A673 (cell line): Measurements from ENCODE around the gene GRIA1. TPM values are rescaled to one million over a fixed set of nuclear protein-coding genes. Genes with fewer than 3 reads are reported as not detected.

Source experiments
- BruUV-seq: library from RNA; stranded (reverse); fragments of 400-500 nt; replicated peaks from 2 replicates; lab custom pipeline; 2021; lab: Mats Ljungman, UMichigan
- CTCF ChIA-PET: fragments of 300-600 bp; sonication (Branson Sonifier 250); formaldehyde crosslinking; loops from one replicate; lab custom pipeline; 2022; ENCODE audit warnings: antibody characterized with exemption; lab: Charles Lee
- POLR2A ChIA-PET: fragments of 300-600 bp; sonication (Branson Sonifier 250); formaldehyde crosslinking; loops from one replicate; lab custom pipeline; 2022; ENCODE audit warnings: antibody characterized with exemption; ENCODE audit not compliant: low non-redundant PET; lab: Charles Lee
- DNase-seq: peaks from one replicate; pipeline ENCODE4 v3.0.0-alpha.2; 2015; ENCODE audit warnings: low spot score
- H3K27ac ChIP-seq: fragments of 200-600 bp; sonication (generic); 2 replicates; pipeline ENCODE4 v1.5.1; 2016; ENCODE audit warnings: mixed run types, low read depth, mild to moderate bottlenecking, mixed read lengths, antibody characterized with exemption, low read length; ENCODE audit not compliant: poor library complexity, severe bottlenecking
- H3K27me3 ChIP-seq: fragments of 200-600 bp; sonication (generic); replicated peaks from 2 replicates; pipeline ENCODE4 v1.6.1; 2017; ENCODE audit warnings: mixed run types, low read depth, mild to moderate bottlenecking, mixed read lengths, antibody characterized with exemption, low read length; ENCODE audit not compliant: insufficient read depth, poor library complexity
- H3K36me3 ChIP-seq: fragments of 200-600 bp; sonication (generic); 2 replicates; pipeline ENCODE4 v1.6.1; 2016; ENCODE audit warnings: mixed run types, mild to moderate bottlenecking, mixed read lengths, antibody characterized with exemption, low read length; ENCODE audit not compliant: insufficient read depth, poor library complexity, severe bottlenecking
- H3K4me1 ChIP-seq: fragments of 200-600 bp; sonication (generic); 2 replicates; pipeline ENCODE4 v1.6.1; 2017; ENCODE audit warnings: mixed run types, mild to moderate bottlenecking, mixed read lengths, antibody characterized with exemption, low read length; ENCODE audit not compliant: insufficient read depth, poor library complexity, severe bottlenecking
- H3K4me3 ChIP-seq: fragments of 200-600 bp; sonication (generic); 2 replicates; pipeline ENCODE4 v1.5.1; 2016; ENCODE audit warnings: low read depth, mixed run types, mild to moderate bottlenecking, mixed read lengths, low read length; ENCODE audit not compliant: poor library complexity, severe bottlenecking
- H3K9me3 ChIP-seq: fragments of 200-600 bp; sonication (generic); 2 replicates; pipeline ENCODE4 v1.6.1; 2016; ENCODE audit warnings: mixed run types, low read depth, mild to moderate bottlenecking, mixed read lengths, antibody characterized with exemption, low read length; ENCODE audit not compliant: poor library complexity, severe bottlenecking
- CTCF ChIP-seq: fragments of 300-800, 200-600 bp; sonication (generic); conservative IDR thresholded peaks from 2 replicates; pipeline ENCODE4 v1.5.1; 2017; ENCODE audit warnings: low read depth, mild to moderate bottlenecking, antibody characterized with exemption, low read length, moderate library complexity, mixed read lengths
- EZH2 ChIP-seq: fragments of 200-600 bp; sonication (generic); IDR thresholded peaks from 2 replicates; pipeline ENCODE4 v1.6.1; 2017; ENCODE audit warnings: borderline replicate concordance, low read depth, mild to moderate bottlenecking, mixed read lengths, antibody characterized with exemption, low read length; ENCODE audit not compliant: poor library complexity, severe bottlenecking
- intact Hi-C: fragments of 100-400 bp; cut with micrococcal nuclease; formaldehyde crosslinking; loops from one replicate; pipeline ENCODE4 v1.10.0; 2022; ENCODE audit not compliant: unreplicated experiment
- total RNA-seq: library from RNA; stranded (reverse); gene quantifications from 2 replicates; pipeline ENCODE4 v1.2.3, GENCODE V29; 2021

The GRIA1 gene
- total RNA-seq, 1 experiment from 2014 or later = 0.69 TPM

GRCh38 chr5:153696256-153696655 is 205.8 kb downstream of the GRIA1 start:
- no peaks in the 10 kb centered on the region for H3K4me1 ChIP-seq
- no peak overlapping the region for H3K4me3 ChIP-seq
- TF ChIP-seq CTCF = no peak
- no peak for TF ChIP-seq EZH2
- CTCF ChIA-PET = no interaction called here
- no peak for DNase-seq
- no peaks in the 10 kb centered on the region for H3K36me3 ChIP-seq
- H3K27me3 ChIP-seq = no peaks in the 10 kb centered on the region
- intact Hi-C loops = no loop called here
- BruUV-seq = no TSS peak
- H3K9me3 ChIP-seq = no peaks in the 10 kb centered on the region
- POLR2A ChIA-PET = no interaction called here
- H3K27ac ChIP-seq = no peak overlapping the region

GRCh38 chr5:153699035-153699434 is 208.6 kb downstream of the GRIA1 start:
- H3K9me3 ChIP-seq = no peaks in the 10 kb centered on the region
- intact Hi-C loops = no loop called here
- DNase-seq = no peak
- POLR2A ChIA-PET = no interaction called here
- H3K27ac ChIP-seq = no peak overlapping the region
- no peaks in the 10 kb centered on the region for H3K27me3 ChIP-seq
- H3K36me3 ChIP-seq = no peaks in the 10 kb centered on the region
- TF ChIP-seq EZH2 (no peak), CTCF (no peak)
- no peak overlapping the region for H3K4me3 ChIP-seq
- H3K4me1 ChIP-seq = no peaks in the 10 kb centered on the region
- no TSS peak for BruUV-seq
- CTCF ChIA-PET = no interaction called here

DNA sequence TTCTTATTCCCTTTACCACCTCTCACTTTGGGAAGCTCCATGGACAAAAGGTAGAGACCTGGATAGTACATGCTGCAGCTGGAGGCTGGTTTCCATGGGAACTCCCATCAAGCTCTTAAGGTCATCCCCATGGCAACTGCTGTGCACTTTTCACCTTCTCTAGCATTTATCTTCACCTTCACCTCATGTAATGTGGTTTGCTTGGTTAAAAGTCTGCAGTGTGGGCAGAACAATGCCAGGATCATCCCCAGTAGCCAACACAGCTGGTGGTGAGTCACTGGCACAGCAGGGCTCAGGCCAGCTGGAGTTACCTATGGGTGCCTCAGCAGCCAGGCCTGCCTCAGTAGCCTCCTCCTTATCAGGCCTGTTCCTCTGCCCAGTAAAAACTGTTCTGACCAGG is 210.5 kb downstream of the GRIA1 start:
- no peaks in the 10 kb centered on the region for H3K36me3 ChIP-seq
- DNase-seq = no peak
- CTCF ChIA-PET = no interaction called here
- no TSS peak for BruUV-seq
- H3K27me3 ChIP-seq = no peaks in the 10 kb centered on the region
- H3K4me1 ChIP-seq = no peaks in the 10 kb centered on the region
- H3K27ac ChIP-seq = no peak overlapping the region
- TF ChIP-seq CTCF = no peak
- TF ChIP-seq EZH2 = no peak
- intact Hi-C loops = no loop called here
- POLR2A ChIA-PET = no interaction called here
- H3K4me3 ChIP-seq = no peak overlapping the region
- no peaks in the 10 kb centered on the region for H3K9me3 ChIP-seq

GRCh38 chr5:153702265-153702664 is 211.8 kb downstream of the GRIA1 start:
- Histone ChIP-seq H3K27me3 (no peaks in the 10 kb centered on the region), H3K36me3 (no peaks in the 10 kb centered on the region), H3K9me3 (no peaks in the 10 kb centered on the region), H3K27ac (no peak overlapping the region), H3K4me1 (no peaks in the 10 kb centered on the region), H3K4me3 (no peak overlapping the region)
- BruUV-seq = no TSS peak
- CTCF ChIA-PET = no interaction called here
- intact Hi-C loops = no loop called here
- TF ChIP-seq EZH2 (no peak), CTCF (no peak)
- POLR2A ChIA-PET = no interaction called here
- DNase-seq = no peak
